Keratinocyte (primary cell): Measurements from ENCODE around the gene C3orf20. TPM values are rescaled to one million over a fixed set of nuclear protein-coding genes. Genes with fewer than 3 reads are reported as not detected.

Experiments
- DNase-seq: peaks from one replicate; pipeline ENCODE4 v3.0.0-alpha.2; 2011; ENCODE audit warnings: low read depth, missing footprints, low spot score
- FAIRE-seq: peaks from 2 replicates; lab custom pipeline; 2011; peaks lifted over from hg19 to GRCh38; lab: Jason Lieb, UNC
- H2AFZ ChIP-seq: 2 replicates; pipeline ENCODE4 v1.6.0; 2012; ENCODE audit warnings: low read length, control low read depth, inconsistent platforms; ENCODE audit not compliant: control insufficient read depth
- H3K27ac ChIP-seq: 2 replicates; pipeline ENCODE4 v1.5.1; 2011; ENCODE audit warnings: low read length; ENCODE audit not compliant: control insufficient read depth, insufficient read depth
- H3K27me3 ChIP-seq: 3 replicates; pipeline ENCODE4 v1.6.0; 2011; ENCODE audit warnings: low read length; ENCODE audit not compliant: control insufficient read depth, insufficient read depth; ENCODE audit errors: extremely low read depth
- H3K36me3 ChIP-seq, 2 experiments: 2 replicates in 1 of 2; 3 replicates in 1 of 2; pipeline ENCODE4 v1.5.1; 2011; ENCODE audit warnings: low read length in 2 of 2, mild to moderate bottlenecking in 1 of 2; ENCODE audit not compliant: control insufficient read depth in 2 of 2, insufficient read depth in 2 of 2; ENCODE audit errors: extremely low read depth in 1 of 2
- H3K4me1 ChIP-seq: 3 replicates; pipeline ENCODE4 v1.5.1; 2011; ENCODE audit warnings: low read length; ENCODE audit not compliant: control insufficient read depth, insufficient read depth; ENCODE audit errors: extremely low read depth
- H3K4me2 ChIP-seq: 3 replicates; pipeline ENCODE4 v1.6.0; 2011; ENCODE audit warnings: low read depth, low read length; ENCODE audit not compliant: control insufficient read depth, insufficient read depth; ENCODE audit errors: extremely low read depth
- H3K4me3 ChIP-seq, 3 experiments: fragments of 200-600 bp in 1 of 3; sonication (generic) in 1 of 3; 2 replicates in 2 of 3; 3 replicates in 1 of 3; pipeline ENCODE4 v1.5.1; 2011 to 2016; ENCODE audit warnings: low read length in 3 of 3, mild to moderate bottlenecking in 3 of 3, control low read depth in 2 of 3, inconsistent platforms in 1 of 3, low read depth in 1 of 3, mixed read lengths in 1 of 3, mixed run types in 1 of 3, moderate library complexity in 1 of 3; ENCODE audit not compliant: control insufficient read depth in 2 of 3, insufficient read depth in 2 of 3; ENCODE audit errors: extremely low read depth in 1 of 3
- H3K79me2 ChIP-seq: 2 replicates; pipeline ENCODE4 v1.6.0; 2012; ENCODE audit warnings: low read length; ENCODE audit not compliant: control insufficient read depth, insufficient read depth
- H3K9ac ChIP-seq: 3 replicates; pipeline ENCODE4 v1.6.0; 2011; ENCODE audit warnings: low read length; ENCODE audit not compliant: control insufficient read depth, insufficient read depth; ENCODE audit errors: extremely low read depth
- H3K9me1 ChIP-seq: 3 replicates; pipeline ENCODE4 v1.6.0; 2011; ENCODE audit warnings: low read length; ENCODE audit not compliant: control insufficient read depth, insufficient read depth; ENCODE audit errors: extremely low read depth
- H3K9me3 ChIP-seq: 2 replicates; pipeline ENCODE4 v1.5.1; 2012; ENCODE audit warnings: low read depth, low read length; ENCODE audit not compliant: control insufficient read depth
- H4K20me1 ChIP-seq: 3 replicates; pipeline ENCODE4 v1.6.0; 2011; ENCODE audit warnings: low read length; ENCODE audit not compliant: control insufficient read depth, insufficient read depth; ENCODE audit errors: extremely low read depth
- CTCF ChIP-seq, 3 experiments: IDR thresholded peaks in 1 of 3; conservative IDR thresholded peaks in 1 of 3; optimal IDR thresholded peaks in 1 of 3; 2 replicates in 2 of 3; 3 replicates in 1 of 3; pipeline versions ENCODE3 to v1.5.1; 2011; ENCODE audit warnings: low read length in 3 of 3, mild to moderate bottlenecking in 3 of 3, moderate library complexity in 2 of 3, control low read depth in 1 of 3, inconsistent platforms in 1 of 3; ENCODE audit not compliant: insufficient read depth in 2 of 3; ENCODE audit errors: extremely low read depth in 1 of 3
- EZH2 ChIP-seq: IDR thresholded peaks from one replicate; pipeline ENCODE4 v1.6.1; 2012; ENCODE audit warnings: inconsistent platforms, mild to moderate bottlenecking, low read length, moderate library complexity
- dilution Hi-C: fragments of 300-500 bp; cut with MboI; formaldehyde crosslinking; loops from one replicate; pipeline ENCODE4 v1.7.0; 2020; ENCODE audit warnings: low sequenced_read_pairs; ENCODE audit not compliant: extremely low pct_ligation_motif_present
- polyA plus RNA-seq, 5 experiments: library from polyadenylated mRNA; depleted of rRNA in 3 of 5; stranded (reverse) in 3 of 5; stranded (forward) in 1 of 5; unstranded in 1 of 5; fragments of >200 nt; gene quantifications; 1 replicate in 1 of 5; 2 replicates in 3 of 5; 3 replicates in 1 of 5; pipeline versions ENCODE4 v1.2.1 to v1.2.3, GENCODE V29; 2011 to 2012; ENCODE audit warnings: missing spikeins in 2 of 5, low read depth in 1 of 5, low replicate concordance in 1 of 5

The C3orf20 gene
- polyA plus RNA-seq, 1 donor (not counting 4 experiments of a cell fraction or from before 2014, with no cell fraction given) = not detected

GRCh38 chr3:14664170-14664569, 10.8 kb upstream of the C3orf20 start:
- Histone ChIP-seq H3K9me3 (no peaks in the 10 kb centered on the region), H3K27me3 (no peaks in the 10 kb centered on the region), H3K4me1 (no peaks in the 10 kb centered on the region), H2AFZ (no peak overlapping the region), H4K20me1 (no peaks in the 10 kb centered on the region), H3K9me1 (no peaks in the 10 kb centered on the region), H3K27ac (no peak overlapping the region), H3K36me3 (peaks cover 43 to 49% of the 10 kb centered on the region in 2 experiments), H3K79me2 (no peaks in the 10 kb centered on the region), H3K4me2 (no peak overlapping the region), H3K4me3 (no peak overlapping the region), H3K9ac (no peak overlapping the region)
- dilution Hi-C loops = no loop called here
- FAIRE-seq (no peak), DNase-seq (no peak)
- no peak for TF ChIP-seq EZH2
- no peak for TF ChIP-seq CTCF (optimal IDR thresholded peaks at IDR 0.05 in 1 of 3, IDR thresholded peaks at IDR 0.05 in 1 of 3, conservative IDR thresholded peaks at IDR 0.05 in 1 of 3; ENCODE audit: extremely low read depth in 1 of 3, insufficient read depth in 2 of 3, low read length in 3 of 3)

GRCh38 chr3:14672588-14672987, 2.4 kb upstream of the C3orf20 start:
- Histone ChIP-seq H3K4me2 (no peak overlapping the region), H3K9ac (no peak overlapping the region), H3K4me1 (no peaks in the 10 kb centered on the region), H3K27ac (no peak overlapping the region), H4K20me1 (no peaks in the 10 kb centered on the region), H2AFZ (no peak overlapping the region), H3K36me3 (peaks cover 17 to 20% of the 10 kb centered on the region in 2 experiments), H3K9me3 (no peaks in the 10 kb centered on the region), H3K4me3 (no peak overlapping the region), H3K9me1 (no peaks in the 10 kb centered on the region), H3K79me2 (no peaks in the 10 kb centered on the region), H3K27me3 (no peaks in the 10 kb centered on the region)
- FAIRE-seq (no peak), DNase-seq (no peak)
- dilution Hi-C loops = no loop called here
- TF ChIP-seq EZH2 = no peak
- no peak for TF ChIP-seq CTCF (optimal IDR thresholded peaks at IDR 0.05 in 1 of 3, IDR thresholded peaks at IDR 0.05 in 1 of 3, conservative IDR thresholded peaks at IDR 0.05 in 1 of 3; ENCODE audit: extremely low read depth in 1 of 3, insufficient read depth in 2 of 3, low read length in 3 of 3)
